ENCODE data around the gene CHRM1. TPM values are rescaled to one million over a fixed set of nuclear protein-coding genes. Genes with fewer than 3 reads are reported as not detected.
A peak's percentile ranks its signal among the peaks of the same experiment; 100 is the strongest.

Gene CHRM1
- total RNA-seq, 3 donors from 2014 or later (not counting 1 experiment from before 2014, with no cell fraction given), result not detected

DNA sequence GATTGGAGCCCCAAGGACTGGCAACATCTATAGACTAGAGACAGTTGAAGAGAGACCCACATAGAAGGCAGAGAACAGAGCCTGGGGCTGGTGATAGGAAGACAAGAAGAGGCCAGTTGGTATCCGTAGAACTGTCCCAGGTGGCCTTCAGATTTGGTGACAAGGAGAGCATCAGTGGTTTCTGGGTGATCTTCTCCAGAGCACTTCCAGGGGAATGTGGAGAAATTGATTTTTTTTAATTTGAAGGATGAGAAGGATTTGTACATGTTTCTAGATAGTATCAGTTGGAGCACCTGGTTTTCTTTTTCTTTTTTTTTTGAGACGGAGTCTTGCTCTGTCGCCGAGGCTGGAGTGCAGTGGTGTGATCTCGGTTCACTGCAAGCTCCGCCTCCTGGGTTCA, 25.7 kb downstream of the CHRM1 start:
- H3K9me3 Mint-ChIP-seq, result no peaks in the 10 kb centered on the region
- 82% methylated on average over 6 of the region's 6 CpGs for WGBS (ENCODE audit: insufficient coverage)
- H3K36me3 ChIP-seq (ENCODE audit: control insufficient read depth, insufficient read depth, low read length), result no peaks in the 10 kb centered on the region
- H3K4me1 Mint-ChIP-seq, result no peaks in the 10 kb centered on the region
- no peak overlapping the region for H3K4me3 Mint-ChIP-seq
- no peaks in the 10 kb centered on the region for H3K4me1 ChIP-seq (ENCODE audit: control insufficient read depth, insufficient read depth, low read length)
- H3K4me3 ChIP-seq (ENCODE audit: low read length), result no peak overlapping the region
- H3K27ac Mint-ChIP-seq, result no peak overlapping the region
- ATAC-seq, result no peak
- H3K36me3 Mint-ChIP-seq, result no peaks in the 10 kb centered on the region
- peaks cover 15 to 16% of the 10 kb centered on the region in 2 donors for H3K27me3 Mint-ChIP-seq (ENCODE audit: low read depth in 2 of 2)
- intact Hi-C loops (cut with micrococcal nuclease), result no loop called here
- DNase-seq, result no peak
- no peaks in the 10 kb centered on the region for H3K9me3 ChIP-seq (ENCODE audit: control insufficient read depth, insufficient read depth, low read length)
- no peak overlapping the region for H3K27ac ChIP-seq (ENCODE audit: low read length)
- H3K27me3 ChIP-seq (ENCODE audit: control insufficient read depth, insufficient read depth, low read length), result no peaks in the 10 kb centered on the region
- TF ChIP-seq, protein P1, sequence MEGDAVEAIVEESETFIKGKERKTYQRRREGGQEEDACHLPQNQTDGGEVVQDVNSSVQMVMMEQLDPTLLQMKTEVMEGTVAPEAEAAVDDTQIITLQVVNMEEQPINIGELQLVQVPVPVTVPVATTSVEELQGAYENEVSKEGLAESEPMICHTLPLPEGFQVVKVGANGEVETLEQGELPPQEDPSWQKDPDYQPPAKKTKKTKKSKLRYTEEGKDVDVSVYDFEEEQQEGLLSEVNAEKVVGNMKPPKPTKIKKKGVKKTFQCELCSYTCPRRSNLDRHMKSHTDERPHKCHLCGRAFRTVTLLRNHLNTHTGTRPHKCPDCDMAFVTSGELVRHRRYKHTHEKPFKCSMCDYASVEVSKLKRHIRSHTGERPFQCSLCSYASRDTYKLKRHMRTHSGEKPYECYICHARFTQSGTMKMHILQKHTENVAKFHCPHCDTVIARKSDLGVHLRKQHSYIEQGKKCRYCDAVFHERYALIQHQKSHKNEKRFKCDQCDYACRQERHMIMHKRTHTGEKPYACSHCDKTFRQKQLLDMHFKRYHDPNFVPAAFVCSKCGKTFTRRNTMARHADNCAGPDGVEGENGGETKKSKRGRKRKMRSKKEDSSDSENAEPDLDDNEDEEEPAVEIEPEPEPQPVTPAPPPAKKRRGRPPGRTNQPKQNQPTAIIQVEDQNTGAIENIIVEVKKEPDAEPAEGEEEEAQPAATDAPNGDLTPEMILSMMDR (IDR thresholded peaks at IDR 0.05), result no peak

DNA sequence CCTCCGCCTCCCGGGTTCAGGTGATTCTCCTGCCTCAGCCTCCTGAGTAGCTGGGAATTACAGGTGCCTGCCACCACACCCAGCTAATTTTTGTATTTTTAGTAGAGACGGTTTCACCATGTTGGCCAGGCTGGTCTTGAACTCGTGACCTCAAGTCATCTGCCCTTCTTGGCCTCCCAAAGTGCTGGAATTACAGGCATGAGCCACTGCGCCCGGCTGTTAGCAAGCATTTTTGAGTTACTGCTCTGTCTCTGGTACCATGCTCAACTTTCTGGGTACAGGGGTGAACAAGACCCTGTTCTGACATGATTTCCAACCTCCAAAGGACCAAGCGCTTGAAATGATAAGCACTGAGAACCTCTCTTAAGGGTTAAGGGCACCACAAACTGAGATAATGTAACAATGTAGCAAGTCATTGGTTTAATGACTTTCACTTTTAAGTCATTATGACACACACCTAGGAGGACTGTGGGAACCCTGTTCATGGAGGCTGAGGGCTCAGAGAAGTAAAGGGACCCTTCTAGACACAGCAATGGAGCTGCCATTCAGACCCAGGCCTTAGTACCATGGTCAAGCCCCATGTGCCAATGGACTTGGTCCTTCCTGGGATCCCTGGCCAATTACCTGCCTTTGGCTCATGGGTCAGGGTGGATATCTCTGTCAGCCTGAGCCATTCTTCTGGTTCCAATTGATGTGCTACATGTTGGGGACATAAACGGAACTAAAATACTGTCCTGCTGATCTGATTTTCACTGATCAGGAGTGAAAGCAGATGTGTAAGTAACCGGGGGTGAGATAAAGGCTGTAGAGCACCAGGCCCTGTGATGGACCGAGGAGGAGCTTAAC, 28.9 kb downstream of the CHRM1 start:
- no peaks in the 10 kb centered on the region for H3K9me3 ChIP-seq (ENCODE audit: control insufficient read depth, insufficient read depth, low read length)
- H3K27ac ChIP-seq (ENCODE audit: low read length), result no peak overlapping the region
- intact Hi-C loops (cut with micrococcal nuclease), result no loop called here
- Mint-ChIP-seq H3K9me3 (no peaks in the 10 kb centered on the region), H3K27me3 (ENCODE audit: low read depth in 2 of 2) (peaks cover 4 to 6% of the 10 kb centered on the region in 2 donors), H3K4me1 (peaks cover 5 to 7% of the 10 kb centered on the region in 2 donors), H3K27ac (no peak overlapping the region), H3K36me3 (peaks cover 12% of the 10 kb centered on the region), H3K4me3 (no peak overlapping the region)
- no peaks in the 10 kb centered on the region for H3K4me1 ChIP-seq (ENCODE audit: control insufficient read depth, insufficient read depth, low read length)
- H3K27me3 ChIP-seq (ENCODE audit: control insufficient read depth, insufficient read depth, low read length), result no peaks in the 10 kb centered on the region
- TF ChIP-seq, protein P1 (IDR thresholded peaks at IDR 0.05), result no peak
- DNase-seq (no peak), ATAC-seq (peak in 1 of 3 donors; percentile 41)
- WGBS (ENCODE audit: insufficient coverage), result 95% methylated on average over 10 of the region's 10 CpGs
- H3K4me3 ChIP-seq (ENCODE audit: low read length), result no peak overlapping the region
- H3K36me3 ChIP-seq (ENCODE audit: control insufficient read depth, insufficient read depth, low read length), result peaks cover 18% of the 10 kb centered on the region

- Mint-ChIP-seq H3K27ac (peak overlapping the region; percentile 60 to 69), H3K9me3 (no peaks in the 10 kb centered on the region), H3K4me3 (no peak overlapping the region), H3K36me3 (peaks cover 20% of the 10 kb centered on the region), H3K4me1 (peaks cover 7 to 14% of the 10 kb centered on the region in 2 donors), H3K27me3 (ENCODE audit: low read depth in 2 of 2) (no peaks in the 10 kb centered on the region)
- DNase-seq (no peak), ATAC-seq (no peak)
- Histone ChIP-seq H3K4me3 (ENCODE audit: low read length) (no peak overlapping the region), H3K27ac (ENCODE audit: low read length) (no peak overlapping the region), H3K36me3 (ENCODE audit: control insufficient read depth, insufficient read depth, low read length) (peaks cover 41% of the 10 kb centered on the region), H3K27me3 (ENCODE audit: control insufficient read depth, insufficient read depth, low read length) (no peaks in the 10 kb centered on the region), H3K4me1 (ENCODE audit: control insufficient read depth, insufficient read depth, low read length) (peaks cover 3% of the 10 kb centered on the region), H3K9me3 (ENCODE audit: control insufficient read depth, insufficient read depth, low read length) (no peaks in the 10 kb centered on the region)
- 92% methylated on average over 11 of the region's 11 CpGs for WGBS (ENCODE audit: insufficient coverage)
- TF ChIP-seq, protein P1 (IDR thresholded peaks at IDR 0.05), result no peak
- intact Hi-C loops (cut with micrococcal nuclease), result no loop called here
Measured at GRCh38 chr11:62889484-62890437, 31.4 kb downstream of the CHRM1 start.
